HG03571 (cell line): Measurements from ENCODE around the gene SPAG6.
"Not testable (repeated sequence)": the region's sequence is repeated elsewhere in the genome, so short reads cannot be mapped to it uniquely, and the experiment has no call there.

Experiments used
- ATAC-seq: cut with Tn5 transposase; IDR thresholded peaks from one replicate; pipeline ENCODE4 v1.9.1; 2021; ENCODE audit not compliant: unreplicated experiment

Gene SPAG6

DNA sequence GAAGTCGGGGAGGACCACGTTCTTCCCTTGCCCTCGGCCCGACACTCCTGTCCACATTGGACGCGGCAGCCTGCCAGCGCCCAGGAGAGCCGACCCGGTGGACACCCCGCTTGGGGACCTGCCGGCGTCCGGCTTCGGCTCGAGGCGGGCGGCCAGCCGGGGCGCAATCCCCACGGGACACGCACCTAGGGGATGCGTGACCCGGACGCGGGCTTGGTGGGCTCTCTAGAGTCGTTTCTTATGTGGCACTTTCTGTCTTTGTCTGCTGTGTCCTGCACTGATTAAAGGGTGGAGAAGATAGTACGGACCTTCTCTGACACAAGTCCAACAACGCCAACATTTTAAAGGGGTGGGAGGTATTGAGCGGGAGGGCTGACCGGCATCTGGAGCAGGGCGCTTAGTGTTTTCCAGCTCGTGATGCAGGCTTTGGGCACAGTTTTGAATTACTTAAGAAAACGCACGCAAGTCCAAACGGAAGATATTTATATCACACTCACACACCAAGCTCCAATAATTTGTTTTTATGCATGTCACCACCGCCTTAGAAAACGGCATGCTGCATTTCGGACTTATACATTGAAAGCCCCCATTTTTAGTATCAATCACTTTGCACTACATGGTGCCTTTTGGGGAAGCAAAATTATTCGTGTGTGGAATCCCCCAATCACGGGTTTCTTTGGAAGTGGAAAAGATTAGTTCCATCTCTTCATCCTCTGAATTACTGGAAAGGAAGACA is 3.9 kb upstream of the SPAG6 start:
- ATAC-seq = peak; percentile 25

DNA sequence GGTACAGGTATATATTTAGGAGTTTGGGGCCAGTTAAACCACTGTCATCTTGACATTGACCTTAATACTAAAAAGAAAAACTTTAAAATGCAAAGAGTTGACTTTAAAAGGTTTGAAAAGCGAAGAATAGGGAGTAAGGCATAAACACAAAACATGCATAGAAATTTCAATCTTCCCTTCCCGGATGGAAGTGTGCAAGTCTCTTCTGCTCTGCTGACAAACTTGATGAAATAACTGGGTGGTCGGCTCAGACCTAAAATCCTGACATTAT is 3.4 kb upstream of the SPAG6 start:
- no peak for ATAC-seq

DNA sequence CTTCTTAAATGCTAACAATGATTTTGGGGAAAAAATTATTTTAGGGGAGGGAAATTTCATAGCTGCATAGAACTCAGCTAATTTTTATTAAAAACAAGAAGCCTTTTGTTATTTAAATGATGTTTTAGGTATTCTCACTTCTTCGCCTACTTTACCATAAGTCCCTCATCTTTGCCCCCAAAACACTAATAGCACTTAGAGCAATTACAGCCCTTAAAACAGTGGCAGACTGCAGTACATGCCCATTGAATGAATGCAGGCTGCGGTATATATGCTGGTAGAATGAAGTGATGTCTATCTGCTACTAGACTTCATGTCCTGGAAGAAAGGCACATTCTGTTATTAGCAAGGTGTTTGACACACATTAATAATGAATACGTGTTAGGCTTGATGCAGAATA is 2.9 kb upstream of the SPAG6 start:
- no peak for ATAC-seq

DNA sequence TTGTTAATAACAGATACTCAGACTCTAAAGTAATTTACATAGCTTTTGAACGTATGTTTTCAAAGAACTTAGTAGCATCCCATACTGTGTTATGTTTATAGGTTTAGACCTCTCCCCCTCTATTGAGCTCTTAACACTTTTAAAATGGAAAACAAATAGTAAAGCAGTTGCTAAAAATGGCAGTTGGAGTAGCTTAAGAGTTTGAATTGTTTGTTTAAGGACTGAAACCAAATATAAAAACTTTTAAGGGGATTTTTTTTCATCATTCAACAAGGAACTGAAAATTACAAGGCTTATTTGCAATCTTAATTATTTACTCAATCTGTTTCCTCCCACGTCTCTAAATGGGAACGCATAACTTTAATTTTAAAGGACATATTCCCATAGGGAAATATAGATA is 1.6 kb upstream of the SPAG6 start:
- ATAC-seq = no peak

DNA sequence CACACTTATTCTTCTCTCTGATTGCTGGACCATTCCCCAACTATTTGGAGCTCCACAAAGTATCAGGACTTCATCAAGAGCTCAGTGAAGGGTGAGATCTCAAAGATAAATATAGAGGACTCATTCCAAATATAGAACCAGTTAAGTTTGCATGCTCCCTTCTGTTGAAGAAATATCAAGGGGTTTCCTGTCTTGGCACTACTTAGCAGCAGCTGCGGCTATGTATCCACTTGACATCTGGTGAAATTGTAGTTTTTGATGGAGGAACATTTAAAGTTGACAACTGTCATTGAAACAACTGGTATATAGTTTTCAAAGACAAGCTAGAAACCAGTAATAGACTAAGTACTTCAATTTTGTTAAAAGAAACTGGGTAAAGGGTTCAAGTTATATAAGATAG is 1.0 kb upstream of the SPAG6 start:
- no peak for ATAC-seq

DNA sequence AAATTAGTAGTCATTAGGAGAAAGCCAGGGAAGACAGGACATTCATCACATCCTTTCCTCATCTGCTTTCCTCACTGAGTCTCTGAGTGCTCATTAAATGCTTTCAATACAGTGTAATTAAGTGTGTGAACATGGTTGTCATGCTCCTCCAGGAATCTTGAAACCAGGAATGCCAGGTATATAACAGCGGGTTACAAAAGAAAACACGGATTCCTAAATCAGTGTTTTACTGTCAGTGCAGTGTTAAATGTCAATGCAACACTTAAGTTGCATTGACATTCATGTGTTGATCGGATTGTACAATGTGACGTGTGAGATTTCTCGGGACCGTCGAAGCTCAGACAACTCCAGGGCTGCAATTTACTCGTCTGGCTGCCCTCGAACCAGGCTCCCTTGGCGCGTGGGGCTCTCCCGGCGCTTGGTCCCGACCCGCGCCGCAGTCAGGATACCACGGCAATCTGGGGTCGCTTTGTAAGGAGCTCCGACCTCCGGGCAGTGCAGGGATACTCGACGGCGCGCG is 455 bp upstream of the SPAG6 start:
- ATAC-seq = no peak

DNA sequence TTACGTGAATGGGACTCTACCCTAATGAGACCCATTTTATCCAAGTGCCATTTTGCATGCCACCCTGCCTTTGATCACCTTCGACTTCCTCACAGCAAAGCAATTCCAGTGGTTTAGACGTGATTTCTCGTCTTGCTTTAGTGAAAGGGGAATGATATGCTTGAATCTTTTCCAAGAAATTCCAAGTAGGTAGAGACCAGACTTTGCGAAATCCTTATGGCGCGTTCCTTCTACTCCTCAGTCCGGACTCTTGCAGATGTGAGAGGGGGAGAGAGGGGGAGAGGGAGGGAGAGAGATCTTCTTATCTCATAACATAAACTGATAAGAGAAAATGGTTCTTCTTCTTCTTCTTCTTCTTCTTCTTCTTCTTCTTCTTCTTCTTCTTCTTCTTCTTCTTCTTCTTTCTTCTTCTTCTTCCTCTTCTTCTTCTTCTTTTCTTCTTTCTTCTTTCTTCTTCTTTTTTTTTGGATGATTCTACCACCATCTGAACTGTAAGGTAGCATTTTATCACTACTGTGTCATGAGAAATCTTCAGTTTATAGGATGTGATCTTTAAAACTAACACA is 883 bp downstream of the SPAG6 start:
- no peak for ATAC-seq

DNA sequence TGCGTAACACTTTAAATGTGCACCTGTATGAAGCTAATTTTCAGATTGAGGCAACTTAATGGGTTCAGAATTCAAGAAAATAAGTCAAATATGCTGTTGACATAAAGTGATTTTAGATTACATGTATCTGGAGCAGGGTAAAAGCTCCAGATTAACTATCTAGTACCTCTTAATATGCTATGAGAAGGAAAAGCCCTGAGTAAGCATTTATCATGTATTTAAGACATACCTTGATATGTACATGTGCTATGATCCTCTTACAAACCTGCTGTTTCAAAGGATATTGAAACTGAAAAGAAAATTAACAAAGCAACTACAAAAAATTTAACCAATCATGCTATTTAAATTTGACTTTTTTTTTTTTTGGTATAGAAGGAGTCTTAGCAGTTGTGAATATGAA is 4.5 kb downstream of the SPAG6 start:
- no peak for ATAC-seq

DNA sequence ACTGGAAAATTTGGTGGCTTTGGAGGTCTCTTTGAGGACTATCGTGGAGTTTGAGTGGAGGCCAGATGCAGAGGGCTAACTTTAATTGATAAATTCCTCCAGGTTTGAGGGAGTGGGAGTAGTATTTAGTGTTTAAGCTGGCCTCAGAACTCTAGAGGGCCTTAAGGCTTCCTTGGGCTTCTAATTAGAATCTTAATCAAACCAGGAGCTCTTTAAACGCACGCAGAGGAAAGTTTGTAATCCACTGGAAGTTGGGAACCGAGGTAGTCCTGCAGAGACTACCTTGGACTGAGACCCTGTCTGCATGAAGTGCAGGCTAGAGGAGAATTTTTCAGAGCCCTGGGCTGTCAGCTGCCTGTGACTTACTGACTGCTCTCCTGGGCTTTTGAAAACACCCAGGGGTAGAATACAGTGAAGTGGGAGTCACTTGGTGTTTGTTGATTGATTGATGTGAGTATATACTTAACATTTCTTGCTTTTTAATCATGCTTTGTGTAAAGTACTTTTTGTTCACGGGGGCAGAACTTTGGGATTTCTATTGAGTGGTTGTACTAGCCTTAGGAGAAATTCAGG is 5.9 kb downstream of the SPAG6 start:
- ATAC-seq = no peak

DNA sequence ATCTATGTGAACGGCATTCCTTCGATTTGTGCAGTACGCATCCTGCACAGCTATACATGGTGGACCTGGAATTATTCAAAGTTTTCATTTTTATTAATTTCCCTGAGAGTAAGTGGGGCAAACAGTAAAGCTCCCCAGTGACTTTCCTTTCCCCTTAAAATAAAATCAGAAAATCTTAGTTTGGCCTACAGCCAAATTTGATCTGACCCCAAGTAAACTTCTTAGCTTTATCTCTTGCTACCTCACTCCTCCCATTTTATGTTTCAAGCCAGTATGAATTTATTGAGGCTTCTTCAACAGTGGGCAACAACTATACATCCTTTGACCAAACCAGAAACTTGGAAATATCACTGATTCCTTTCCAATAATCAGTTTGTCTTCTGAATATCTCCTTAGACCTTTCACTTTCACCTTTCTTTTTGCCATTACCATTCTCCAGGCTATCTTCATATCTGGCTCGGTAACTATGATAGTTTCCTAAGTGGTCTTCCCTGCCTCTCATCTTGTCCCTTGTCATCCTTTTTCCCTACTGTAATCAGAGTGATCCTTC is 11.1 kb downstream of the SPAG6 start:
- no peak for ATAC-seq

DNA sequence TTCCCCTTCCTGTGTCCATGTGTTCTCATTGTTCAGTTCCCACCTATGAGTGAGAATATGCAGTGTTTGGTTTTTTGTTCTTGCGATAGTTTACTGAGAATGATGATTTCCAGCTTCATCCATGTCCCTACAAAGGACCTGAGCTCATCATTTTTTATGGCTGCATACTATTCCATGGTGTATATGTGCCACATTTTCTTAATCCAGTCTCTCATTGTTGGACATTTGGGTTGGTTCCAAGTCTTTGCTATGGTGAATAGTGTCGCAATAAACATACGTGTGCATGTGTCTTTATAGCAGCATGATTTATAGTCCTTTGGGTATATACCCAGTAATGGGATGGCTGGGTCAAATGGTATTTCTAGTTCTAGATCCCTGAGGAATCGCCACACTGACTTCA is 12.5 kb downstream of the SPAG6 start:
- not testable (repeated sequence) for ATAC-seq

DNA sequence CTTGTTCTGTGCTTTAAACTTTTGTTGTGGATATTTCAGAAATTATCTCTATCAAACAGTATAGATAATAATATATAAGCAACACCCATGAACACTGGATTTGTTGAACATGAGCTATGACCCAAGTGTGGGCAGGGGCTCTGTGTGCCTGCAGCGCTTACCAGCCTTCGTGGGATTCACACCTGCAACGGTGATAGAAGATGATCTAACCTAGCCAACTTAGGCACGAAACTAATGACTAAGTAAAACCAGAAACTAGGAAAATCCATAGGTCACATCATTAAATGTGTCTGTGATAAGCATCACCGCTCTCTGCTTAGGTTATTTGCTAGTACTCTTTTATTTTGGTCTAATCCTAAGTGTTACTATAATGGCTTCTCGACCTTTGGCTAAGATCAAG is 18.0 kb downstream of the SPAG6 start:
- no peak for ATAC-seq

DNA sequence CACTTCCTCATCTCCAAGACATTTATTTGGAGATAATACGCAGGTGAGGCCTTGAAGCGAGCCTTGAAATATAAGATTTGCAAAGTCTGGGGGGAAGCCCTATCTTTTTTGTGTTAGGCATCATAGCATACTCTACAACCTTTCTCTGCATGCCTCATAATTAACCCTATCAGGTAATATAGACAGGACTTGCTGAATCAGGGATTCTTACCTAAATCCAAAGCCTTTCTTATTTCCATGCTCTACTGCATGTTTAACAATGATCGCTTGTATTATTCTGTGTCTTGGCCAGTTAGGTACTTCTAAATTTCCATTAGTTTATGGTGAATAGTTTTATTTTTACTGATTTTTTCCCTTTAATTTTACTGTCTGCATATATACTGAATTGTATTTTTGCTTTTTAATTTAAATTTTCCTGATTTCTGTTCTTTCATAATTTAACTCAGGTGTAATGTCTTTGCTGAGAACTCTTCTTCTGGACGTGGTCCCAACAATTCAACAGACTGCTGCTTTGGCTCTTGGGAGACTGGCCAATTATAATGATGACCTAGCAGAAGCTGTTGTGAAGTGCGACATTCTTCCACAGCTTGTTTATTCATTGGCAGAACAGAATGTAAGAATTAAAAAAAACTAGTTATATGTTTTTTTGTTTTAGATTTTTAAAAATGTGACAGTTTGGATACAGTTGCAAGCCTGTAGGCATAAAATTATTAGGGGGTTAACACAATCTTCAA is 19.3 kb downstream of the SPAG6 start:
- ATAC-seq = no peak

DNA sequence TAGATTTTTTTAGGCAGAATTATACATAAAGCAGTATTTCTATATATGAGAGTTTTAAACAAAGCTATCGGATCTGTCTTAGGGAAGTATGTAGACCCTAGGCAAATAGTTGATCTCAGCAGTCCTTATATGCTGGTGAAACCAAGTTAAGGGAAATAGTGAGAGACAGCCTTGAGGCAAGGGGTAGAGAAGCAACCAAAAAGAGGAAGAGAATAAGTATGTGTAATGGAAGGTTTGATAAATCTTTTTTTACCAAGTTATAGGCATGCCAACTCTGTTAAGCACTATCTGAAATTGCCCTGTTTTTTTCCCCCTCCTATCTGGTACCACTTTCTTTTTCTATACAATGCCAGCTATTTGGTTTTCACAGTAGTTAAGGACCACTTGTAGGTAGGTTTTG is 19.9 kb downstream of the SPAG6 start:
- ATAC-seq = no peak

DNA sequence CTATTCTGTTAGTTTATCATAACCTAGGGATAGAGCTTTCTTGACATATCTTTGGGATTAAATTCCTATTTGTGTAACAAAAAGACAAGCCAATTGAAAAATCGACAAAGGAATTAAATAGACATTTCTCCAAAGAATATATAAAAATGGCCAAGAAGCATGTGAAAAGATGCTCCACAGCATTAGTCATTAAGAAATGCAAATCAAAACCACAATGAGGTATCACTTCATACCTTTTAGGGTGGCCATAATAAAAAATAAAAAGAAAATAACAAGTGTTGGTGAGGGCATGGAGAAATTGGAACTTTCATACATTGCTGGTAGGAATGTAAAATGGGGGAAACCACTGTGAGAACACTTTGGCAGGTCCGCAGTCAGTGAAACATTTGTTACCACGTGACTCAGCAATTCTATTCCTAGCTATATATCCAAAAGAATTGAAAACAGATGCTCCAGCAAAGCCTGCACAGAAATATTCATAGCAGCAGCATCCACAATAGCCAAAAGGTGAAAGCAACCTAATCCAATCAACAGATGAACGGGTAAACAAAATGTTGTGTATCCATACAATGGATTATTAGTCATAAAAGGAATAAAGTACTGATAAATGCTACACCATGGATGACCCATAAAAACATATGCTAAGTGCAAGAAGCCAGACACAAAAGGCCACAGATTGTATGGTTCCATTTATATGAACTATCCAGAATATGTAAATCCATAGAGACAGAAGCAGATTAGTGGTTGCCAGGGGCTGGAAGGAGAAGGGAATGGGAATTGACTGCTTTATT is 20.5 kb downstream of the SPAG6 start:
- ATAC-seq = no peak

DNA sequence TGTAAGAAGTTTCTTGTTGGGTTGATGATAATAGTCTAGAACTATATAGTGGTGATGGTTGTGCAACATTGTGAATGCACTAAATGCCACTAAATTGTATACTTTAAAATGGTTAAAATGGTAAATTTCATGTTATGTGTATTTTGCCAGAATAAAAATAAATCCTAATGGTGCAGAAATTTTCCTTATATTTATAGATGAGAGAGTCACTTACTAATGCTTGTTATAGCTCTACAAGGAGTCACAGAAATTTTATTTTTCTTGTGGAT is 21.1 kb downstream of the SPAG6 start:
- ATAC-seq = no peak

DNA sequence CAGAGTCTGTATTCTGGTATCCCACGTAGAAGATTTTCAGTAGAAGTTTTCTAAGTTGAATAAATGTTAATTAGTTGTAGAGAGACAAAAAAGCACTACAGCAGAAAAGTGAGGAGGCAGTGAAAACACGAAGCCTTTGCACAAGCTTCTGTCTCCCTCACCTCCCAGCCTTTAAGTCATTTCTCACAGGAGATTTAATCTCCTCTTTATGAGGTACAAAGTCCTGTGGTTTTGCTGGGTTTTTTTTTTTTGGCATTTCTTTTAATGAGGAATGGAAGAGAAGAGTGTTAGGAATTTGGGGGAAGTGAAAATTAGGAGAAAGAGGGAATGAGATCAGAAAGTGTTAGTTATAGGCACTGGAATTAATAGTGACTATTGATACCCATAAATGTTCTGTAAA is 21.5 kb downstream of the SPAG6 start:
- no peak for ATAC-seq

DNA sequence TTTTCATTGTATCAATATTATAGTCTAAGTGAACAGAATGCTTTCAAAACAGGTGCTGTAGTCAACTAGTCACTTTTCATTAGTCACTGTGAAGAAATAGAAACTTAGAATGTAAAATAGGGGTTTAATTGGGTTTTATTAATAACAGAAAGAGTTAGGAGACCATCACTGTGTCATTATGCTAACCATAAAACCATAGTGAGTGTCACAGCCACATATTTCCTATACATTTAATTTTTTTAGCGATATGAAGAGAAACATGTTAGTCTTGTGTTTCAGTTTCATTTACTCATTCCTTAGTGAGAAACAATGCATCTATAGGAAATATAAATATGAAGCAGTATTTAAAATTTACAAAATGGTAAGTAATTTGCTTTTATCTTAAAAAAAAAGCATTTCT is 22.2 kb downstream of the SPAG6 start:
- no peak for ATAC-seq

DNA sequence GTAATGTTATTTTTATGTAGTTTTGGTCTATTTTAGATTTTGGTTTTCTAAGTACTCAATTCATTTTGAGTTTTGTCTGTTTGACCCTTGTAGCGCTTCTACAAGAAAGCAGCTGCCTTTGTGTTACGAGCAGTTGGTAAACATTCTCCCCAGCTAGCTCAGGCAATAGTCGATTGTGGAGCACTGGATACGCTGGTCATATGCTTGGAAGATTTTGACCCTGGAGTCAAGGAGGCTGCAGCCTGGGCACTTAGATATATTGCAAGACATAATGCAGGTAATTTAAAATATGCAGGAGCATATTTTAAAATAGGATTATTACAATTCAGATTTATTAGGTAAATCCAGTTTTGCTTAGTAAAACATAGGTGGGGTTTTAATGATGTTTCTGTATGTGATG is 23.1 kb downstream of the SPAG6 start:
- ATAC-seq = no peak

DNA sequence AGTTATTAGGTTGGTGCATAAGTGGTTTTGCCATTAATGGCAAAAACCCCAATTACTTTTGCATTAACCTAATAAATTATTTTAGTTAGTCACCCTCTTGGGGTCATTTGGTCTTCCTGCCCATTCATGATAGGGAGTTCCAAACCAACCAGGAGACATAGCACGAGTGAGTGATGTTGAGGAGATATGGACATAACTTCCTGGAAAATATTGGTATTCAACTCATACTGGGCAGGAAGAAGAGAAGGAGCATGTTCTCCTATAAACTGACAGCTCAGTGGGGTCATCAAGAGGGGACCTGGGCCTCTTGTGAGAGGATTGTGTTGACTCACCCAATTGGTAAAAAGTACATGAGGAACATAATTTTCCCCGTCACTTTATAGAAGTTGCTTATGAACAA is 23.7 kb downstream of the SPAG6 start:
- no peak for ATAC-seq

DNA sequence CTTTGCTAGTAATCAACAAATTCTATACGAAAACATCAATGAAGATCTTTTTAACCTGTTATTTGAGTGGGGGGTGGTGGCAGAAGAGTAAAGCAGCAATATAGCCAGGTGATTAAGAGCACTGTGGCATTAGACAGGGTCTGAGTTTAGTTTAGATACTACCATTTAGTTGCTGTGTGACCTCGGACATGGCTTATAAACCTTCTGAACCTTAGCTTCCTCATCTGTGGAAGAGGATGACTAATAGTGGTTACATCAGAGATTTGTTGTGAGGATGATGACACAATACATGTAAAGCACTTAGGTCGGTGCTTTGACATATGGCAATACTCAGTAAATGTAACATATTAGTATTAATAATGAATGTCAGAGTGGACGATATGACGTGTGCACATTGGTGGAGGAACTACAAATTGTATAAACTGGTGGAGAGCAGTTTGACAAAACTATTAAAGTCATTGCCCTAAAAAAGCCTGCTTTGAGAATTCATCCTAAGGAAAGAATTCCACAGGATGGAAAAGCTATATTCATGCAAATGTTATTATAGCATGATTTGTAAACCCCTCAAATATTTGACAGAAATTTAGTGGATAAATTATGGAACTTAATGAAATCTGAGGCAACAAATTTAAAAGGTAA is 24.3 kb downstream of the SPAG6 start:
- no peak for ATAC-seq
